IPS DF 6.9 (cell line): ENCODE measurements around the gene SMPD3.

Experiments used
- DNase-seq: peaks from one replicate; pipeline ENCODE4 v3.0.0-alpha.2; 2013; ENCODE audit warnings: low read depth, low spot score
- H3K27ac ChIP-seq: one replicate; pipeline ENCODE4 v1.5.1; 2013; ENCODE audit warnings: low read length, control low read depth
- H3K27me3 ChIP-seq: 2 replicates; pipeline ENCODE4 v1.6.1; 2013; ENCODE audit warnings: mild to moderate bottlenecking, low read length; ENCODE audit not compliant: control insufficient read depth, insufficient read depth
- H3K36me3 ChIP-seq: 2 replicates; pipeline ENCODE4 v1.6.1; 2013; ENCODE audit warnings: low read length; ENCODE audit not compliant: control insufficient read depth, insufficient read depth
- H3K4me1 ChIP-seq: 2 replicates; pipeline ENCODE4 v1.6.1; 2013; ENCODE audit warnings: low read length; ENCODE audit not compliant: control insufficient read depth, insufficient read depth
- H3K4me3 ChIP-seq: 2 replicates; pipeline ENCODE4 v1.5.1; 2013; ENCODE audit warnings: mild to moderate bottlenecking, low read length
- H3K9me3 ChIP-seq: 2 replicates; pipeline ENCODE4 v1.6.1; 2013; ENCODE audit warnings: low read length, inconsistent platforms; ENCODE audit not compliant: control insufficient read depth, insufficient read depth
- WGBS: extraction: QIAGEN DNeasy Blood & Tissue Kit; methylation state at CpG from one replicate; pipeline ENCODE4 v1.1.7; 2013; ENCODE audit warnings: mixed read lengths, missing lambda C conversion rate; ENCODE audit not compliant: insufficient read length, insufficient coverage; 5-methylcytosine and 5-hydroxymethylcytosine counted together

The SMPD3 gene

GRCh38 chr16:68375801-68376536 lies 72.3 kb downstream of the SMPD3 start:
- Histone ChIP-seq H3K4me1 (0 out of 2 replicates have a peak, but pooled peaks cover 2% of the 10 kb centered on the region), H3K36me3 (no peaks in the 10 kb centered on the region), H3K27me3 (no peaks in the 10 kb centered on the region), H3K27ac (no peak overlapping the region), H3K4me3 (no peak overlapping the region), H3K9me3 (no peaks in the 10 kb centered on the region)
- WGBS = no CpG with 5 or more reads among the region's 11 CpGs
- DNase-seq = no peak

- Histone ChIP-seq H3K4me1 (peaks cover 2% of the 10 kb centered on the region; the same call in 1 of the 2 replicates), H3K27ac (no peak overlapping the region), H3K27me3 (no peaks in the 10 kb centered on the region), H3K4me3 (no peak overlapping the region), H3K9me3 (no peaks in the 10 kb centered on the region), H3K36me3 (no peaks in the 10 kb centered on the region)
- WGBS = no CpG with 5 or more reads among the region's 9 CpGs
- DNase-seq = no peak
These were observed 73.2 kb downstream of the SMPD3 start for GRCh38 chr16:68374961-68375660.

GRCh38 chr16:68374246-68374805 lies 74.0 kb downstream of the SMPD3 start:
- Histone ChIP-seq H3K4me3 (no peak overlapping the region), H3K36me3 (no peaks in the 10 kb centered on the region), H3K27ac (no peak overlapping the region), H3K9me3 (no peaks in the 10 kb centered on the region), H3K4me1 (peaks cover 2% of the 10 kb centered on the region; the same call in 1 of the 2 replicates), H3K27me3 (no peaks in the 10 kb centered on the region)
- DNase-seq = no peak
- WGBS = no CpG with 5 or more reads among the region's 10 CpGs

GRCh38 chr16:68373528-68374245 lies 74.6 kb downstream of the SMPD3 start:
- H3K27ac ChIP-seq = no peak overlapping the region
- H3K4me3 ChIP-seq = no peak overlapping the region
- no peaks in the 10 kb centered on the region for H3K27me3 ChIP-seq
- H3K9me3 ChIP-seq = no peaks in the 10 kb centered on the region
- no peak for DNase-seq
- no CpG with 5 or more reads among the region's 18 CpGs for WGBS
- no peaks in the 10 kb centered on the region for H3K36me3 ChIP-seq
- peaks cover 2% of the 10 kb centered on the region; the same call in 1 of the 2 replicates for H3K4me1 ChIP-seq

- no peak overlapping the region for H3K27ac ChIP-seq
- H3K4me1 ChIP-seq = peaks cover 2% of the 10 kb centered on the region; the same call in 1 of the 2 replicates
- H3K4me3 ChIP-seq = no peak overlapping the region
- no CpG with 5 or more reads among the region's 8 CpGs for WGBS
- H3K27me3 ChIP-seq = no peaks in the 10 kb centered on the region
- H3K36me3 ChIP-seq = no peaks in the 10 kb centered on the region
- no peak for DNase-seq
- no peaks in the 10 kb centered on the region for H3K9me3 ChIP-seq
These were observed 75.5 kb downstream of the SMPD3 start for GRCh38 chr16:68372806-68373205.

GRCh38 chr16:68372381-68372720 lies 76.0 kb downstream of the SMPD3 start:
- no CpG with 5 or more reads among the region's 3 CpGs for WGBS
- no peaks in the 10 kb centered on the region for H3K27me3 ChIP-seq
- no peaks in the 10 kb centered on the region; the same call in 1 of the 2 replicates for H3K4me1 ChIP-seq

GRCh38 chr16:68371706-68372380 lies 76.5 kb downstream of the SMPD3 start:
- no CpG with 5 or more reads among the region's 40 CpGs for WGBS
- no peak overlapping the region for H3K4me3 ChIP-seq
- H3K9me3 ChIP-seq = no peaks in the 10 kb centered on the region
- DNase-seq = no peak
- no peaks in the 10 kb centered on the region for H3K27me3 ChIP-seq
- no peaks in the 10 kb centered on the region for H3K36me3 ChIP-seq
- H3K4me1 ChIP-seq = peaks cover 1% of the 10 kb centered on the region; the same call in 1 of the 2 replicates
- no peak overlapping the region for H3K27ac ChIP-seq

More at GRCh38 chr16:68372381-68372720, 76.0 kb downstream of the SMPD3 start:
- Histone ChIP-seq H3K9me3 (no peaks in the 10 kb centered on the region), H3K4me3 (no peak overlapping the region), H3K36me3 (no peaks in the 10 kb centered on the region), H3K27ac (no peak overlapping the region)
- DNase-seq = no peak

GRCh38 chr16:68371276-68371651 lies 77.0 kb downstream of the SMPD3 start:
- H3K9me3 ChIP-seq = no peaks in the 10 kb centered on the region
- no peak overlapping the region for H3K27ac ChIP-seq
- no peaks in the 10 kb centered on the region for H3K36me3 ChIP-seq
- no CpG with 5 or more reads among the region's 27 CpGs for WGBS
- no peak overlapping the region for H3K4me3 ChIP-seq
- H3K27me3 ChIP-seq = no peaks in the 10 kb centered on the region
- H3K4me1 ChIP-seq = peaks cover 1% of the 10 kb centered on the region; the same call in 1 of the 2 replicates
- DNase-seq = no peak

- H3K4me3 ChIP-seq = no peak overlapping the region
- no peak overlapping the region for H3K27ac ChIP-seq
- H3K9me3 ChIP-seq = no peaks in the 10 kb centered on the region
- DNase-seq = no peak
- no peaks in the 10 kb centered on the region for H3K36me3 ChIP-seq
- H3K27me3 ChIP-seq = no peaks in the 10 kb centered on the region
- H3K4me1 ChIP-seq = peaks cover 1% of the 10 kb centered on the region; the same call in 1 of the 2 replicates
- no CpG with 5 or more reads among the region's 32 CpGs for WGBS
These were observed 77.6 kb downstream of the SMPD3 start for GRCh38 chr16:68370581-68371275.
